ENCODE results near the gene INPP5D. TPM values are rescaled to one million over a fixed set of nuclear protein-coding genes. Genes with fewer than 3 reads are reported as not detected.

INPP5D gene
- polyA plus RNA-seq, 1 donor (not counting 4 experiments of a cell fraction or from before 2014, with no cell fraction given) = 7.5 TPM

DNA sequence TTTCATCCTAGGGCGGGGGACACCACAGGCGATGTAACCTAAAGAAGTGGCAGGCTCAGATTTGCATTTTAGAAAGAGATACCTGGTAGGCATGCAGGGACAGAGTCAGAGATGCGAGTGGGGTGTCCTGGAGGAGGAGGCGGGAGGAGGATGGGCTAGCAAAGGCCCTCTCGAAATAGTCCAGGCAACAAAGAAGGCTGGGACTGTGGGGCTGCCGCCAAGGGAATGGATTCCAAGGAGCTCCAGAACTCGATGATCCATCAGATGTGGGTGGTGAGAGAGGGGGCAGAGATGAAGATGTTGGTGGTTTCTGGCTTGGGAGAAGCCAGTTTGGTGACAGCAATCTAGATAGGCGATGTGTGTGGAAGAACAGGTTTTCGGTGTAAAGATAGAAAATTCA lies 12.5 kb upstream of the INPP5D start:
- H3K4me2 ChIP-seq (ENCODE audit: control insufficient read depth, extremely low read depth, insufficient read depth, low read depth, low read length) = no peak overlapping the region
- dilution Hi-C loops (cut with MboI; ENCODE audit: extremely low pct_ligation_motif_present, low sequenced_read_pairs) = no loop called here
- no peaks in the 10 kb centered on the region for H3K79me2 ChIP-seq (ENCODE audit: control insufficient read depth, insufficient read depth, low read length)
- H2AFZ ChIP-seq (ENCODE audit: control insufficient read depth, low read length) = no peak overlapping the region
- H3K4me1 ChIP-seq (ENCODE audit: control insufficient read depth, extremely low read depth, insufficient read depth, low read length) = peaks cover 21% of the 10 kb centered on the region
- no peak overlapping the region for H3K4me3 ChIP-seq (ENCODE audit: control insufficient read depth in 2 of 3, extremely low read depth in 1 of 3, insufficient read depth in 2 of 3, low read depth in 1 of 3, low read length in 3 of 3)
- H3K9me3 ChIP-seq (ENCODE audit: control insufficient read depth, low read depth, low read length) = no peaks in the 10 kb centered on the region
- H3K9ac ChIP-seq (ENCODE audit: control insufficient read depth, extremely low read depth, insufficient read depth, low read length) = no peak overlapping the region
- TF ChIP-seq EZH2 (IDR thresholded peaks at IDR 0.05; ENCODE audit: low read length) = no peak
- TF ChIP-seq, protein P1, sequence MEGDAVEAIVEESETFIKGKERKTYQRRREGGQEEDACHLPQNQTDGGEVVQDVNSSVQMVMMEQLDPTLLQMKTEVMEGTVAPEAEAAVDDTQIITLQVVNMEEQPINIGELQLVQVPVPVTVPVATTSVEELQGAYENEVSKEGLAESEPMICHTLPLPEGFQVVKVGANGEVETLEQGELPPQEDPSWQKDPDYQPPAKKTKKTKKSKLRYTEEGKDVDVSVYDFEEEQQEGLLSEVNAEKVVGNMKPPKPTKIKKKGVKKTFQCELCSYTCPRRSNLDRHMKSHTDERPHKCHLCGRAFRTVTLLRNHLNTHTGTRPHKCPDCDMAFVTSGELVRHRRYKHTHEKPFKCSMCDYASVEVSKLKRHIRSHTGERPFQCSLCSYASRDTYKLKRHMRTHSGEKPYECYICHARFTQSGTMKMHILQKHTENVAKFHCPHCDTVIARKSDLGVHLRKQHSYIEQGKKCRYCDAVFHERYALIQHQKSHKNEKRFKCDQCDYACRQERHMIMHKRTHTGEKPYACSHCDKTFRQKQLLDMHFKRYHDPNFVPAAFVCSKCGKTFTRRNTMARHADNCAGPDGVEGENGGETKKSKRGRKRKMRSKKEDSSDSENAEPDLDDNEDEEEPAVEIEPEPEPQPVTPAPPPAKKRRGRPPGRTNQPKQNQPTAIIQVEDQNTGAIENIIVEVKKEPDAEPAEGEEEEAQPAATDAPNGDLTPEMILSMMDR (optimal IDR thresholded peaks at IDR 0.05 in 1 of 3, IDR thresholded peaks at IDR 0.05 in 1 of 3, conservative IDR thresholded peaks at IDR 0.05 in 1 of 3; ENCODE audit: extremely low read depth in 1 of 3, insufficient read depth in 2 of 3, low read length in 3 of 3) = no peak
- H3K9me1 ChIP-seq (ENCODE audit: control insufficient read depth, extremely low read depth, insufficient read depth, low read length) = no peaks in the 10 kb centered on the region
- peaks cover 10% of the 10 kb centered on the region for H3K27me3 ChIP-seq (ENCODE audit: control insufficient read depth, extremely low read depth, insufficient read depth, low read length)
- FAIRE-seq (peak; percentile 34), DNase-seq (ENCODE audit: low read depth, low spot score) (no peak)
- no peaks in the 10 kb centered on the region for H4K20me1 ChIP-seq (ENCODE audit: control insufficient read depth, extremely low read depth, insufficient read depth, low read length)
- H3K36me3 ChIP-seq (ENCODE audit: control insufficient read depth in 2 of 2, extremely low read depth in 1 of 2, insufficient read depth in 2 of 2, low read length in 2 of 2) = no peaks in the 10 kb centered on the region
- no peak overlapping the region for H3K27ac ChIP-seq (ENCODE audit: control insufficient read depth, insufficient read depth, low read length)

DNA sequence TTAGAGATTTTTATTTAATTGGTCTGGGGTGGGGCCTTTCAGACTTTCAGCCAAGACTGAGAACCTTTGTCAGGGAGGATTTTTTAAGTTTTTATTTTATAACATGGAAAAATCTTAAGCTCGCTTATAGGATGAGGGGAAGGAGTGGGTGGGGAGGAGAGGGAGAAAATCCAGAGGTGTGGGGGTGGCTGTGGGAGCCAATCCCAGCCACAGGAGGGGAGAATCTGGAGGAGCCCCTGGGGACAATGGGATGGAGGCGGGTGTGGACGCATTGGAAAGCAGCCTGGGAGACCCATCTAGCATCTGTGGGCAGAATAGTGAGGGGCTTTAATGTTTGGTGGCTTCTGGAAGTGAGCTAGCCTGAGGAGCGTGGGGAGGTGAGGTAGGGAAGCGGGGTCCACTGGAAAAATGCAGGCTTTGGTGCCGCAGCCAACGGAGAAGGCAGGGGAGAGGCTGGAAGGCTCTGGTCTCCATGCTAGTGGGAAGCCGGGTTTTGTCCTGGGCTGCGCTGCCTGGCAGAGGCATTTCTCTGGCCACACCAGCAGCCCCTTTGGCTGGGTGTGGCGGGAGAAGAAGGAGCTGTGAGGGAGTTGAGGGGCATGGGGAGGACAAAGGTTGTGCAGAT lies 11.5 kb upstream of the INPP5D start:
- Histone ChIP-seq H3K4me2 (ENCODE audit: control insufficient read depth, extremely low read depth, insufficient read depth, low read depth, low read length) (no peak overlapping the region), H3K27ac (ENCODE audit: control insufficient read depth, insufficient read depth, low read length) (no peak overlapping the region), H3K9ac (ENCODE audit: control insufficient read depth, extremely low read depth, insufficient read depth, low read length) (no peak overlapping the region), H3K27me3 (ENCODE audit: control insufficient read depth, extremely low read depth, insufficient read depth, low read length) (peaks cover 3% of the 10 kb centered on the region), H2AFZ (ENCODE audit: control insufficient read depth, low read length) (no peak overlapping the region), H3K9me3 (ENCODE audit: control insufficient read depth, low read depth, low read length) (no peaks in the 10 kb centered on the region), H3K36me3 (ENCODE audit: control insufficient read depth in 2 of 2, extremely low read depth in 1 of 2, insufficient read depth in 2 of 2, low read length in 2 of 2) (no peaks in the 10 kb centered on the region), H3K79me2 (ENCODE audit: control insufficient read depth, insufficient read depth, low read length) (no peaks in the 10 kb centered on the region), H3K4me1 (ENCODE audit: control insufficient read depth, extremely low read depth, insufficient read depth, low read length) (peaks cover 21% of the 10 kb centered on the region), H3K9me1 (ENCODE audit: control insufficient read depth, extremely low read depth, insufficient read depth, low read length) (no peaks in the 10 kb centered on the region), H3K4me3 (ENCODE audit: control insufficient read depth in 2 of 3, extremely low read depth in 1 of 3, insufficient read depth in 2 of 3, low read depth in 1 of 3, low read length in 3 of 3) (no peak overlapping the region), H4K20me1 (ENCODE audit: control insufficient read depth, extremely low read depth, insufficient read depth, low read length) (no peaks in the 10 kb centered on the region)
- no peak for TF ChIP-seq EZH2 (IDR thresholded peaks at IDR 0.05; ENCODE audit: low read length)
- TF ChIP-seq, protein P1 (optimal IDR thresholded peaks at IDR 0.05 in 1 of 3, IDR thresholded peaks at IDR 0.05 in 1 of 3, conservative IDR thresholded peaks at IDR 0.05 in 1 of 3; ENCODE audit: extremely low read depth in 1 of 3, insufficient read depth in 2 of 3, low read length in 3 of 3) = no peak
- dilution Hi-C loops (cut with MboI; ENCODE audit: extremely low pct_ligation_motif_present, low sequenced_read_pairs) = no loop called here
- no peak for FAIRE-seq
- DNase-seq (ENCODE audit: low read depth, low spot score) = no peak
